COLO829 (cell line): Measurements from ENCODE around the gene LRG1.
"Not testable (repeated sequence)": the region's sequence is repeated elsewhere in the genome, so short reads cannot be mapped to it uniquely, and the experiment has no call there.

Source experiments
- DNase-seq: peaks from one replicate; pipeline ENCODE4 v3.0.0; 2012; ENCODE audit warnings: low spot score

The LRG1 gene

GRCh38 chr19:4550479-4551050, 10.7 kb upstream of the LRG1 start:
- DNase-seq, result no peak

- no peak for DNase-seq
Measured at GRCh38 chr19:4550018-4550417, 10.2 kb upstream of the LRG1 start.

GRCh38 chr19:4548238-4548584, 8.4 kb upstream of the LRG1 start:
- no peak for DNase-seq

- no peak for DNase-seq
Measured at GRCh38 chr19:4547303-4548237, 7.7 kb upstream of the LRG1 start.

GRCh38 chr19:4543842-4544647, 4.2 kb upstream of the LRG1 start:
- DNase-seq, result no peak

GRCh38 chr19:4542896-4543841, 3.3 kb upstream of the LRG1 start:
- DNase-seq, result no peak

- not testable (repeated sequence) for DNase-seq
Measured at GRCh38 chr19:4541806-4542145, 1.9 kb upstream of the LRG1 start.

- no peak for DNase-seq
Measured at GRCh38 chr19:4541114-4541805, 1.4 kb upstream of the LRG1 start.

GRCh38 chr19:4539169-4539692, 605 bp downstream of the LRG1 start:
- DNase-seq, result no peak

GRCh38 chr19:4538601-4538954, 1.3 kb downstream of the LRG1 start:
- no peak for DNase-seq

GRCh38 chr19:4537953-4538600, 1.8 kb downstream of the LRG1 start:
- DNase-seq, result no peak

GRCh38 chr19:4536798-4537197, 3.0 kb downstream of the LRG1 start:
- no peak for DNase-seq

- peak; percentile 92 for DNase-seq
Measured at GRCh38 chr19:4534836-4535658, 4.8 kb downstream of the LRG1 start, which contains the start of gene PLIN5. PLIN5 (minus strand) TSS chr19:4535224; CDS start chr19:4534074, 1,150 bp downstream.

GRCh38 chr19:4533835-4534424, 5.9 kb downstream of the LRG1 start:
- DNase-seq, result no peak

GRCh38 chr19:4533334-4533733, 6.5 kb downstream of the LRG1 start:
- DNase-seq, result no peak

- DNase-seq, result no peak
Measured at GRCh38 chr19:4531562-4532165, 8.2 kb downstream of the LRG1 start.

GRCh38 chr19:4529924-4530522, 9.8 kb downstream of the LRG1 start:
- no peak for DNase-seq

- no peak for DNase-seq
Measured at GRCh38 chr19:4528843-4529242, 11.0 kb downstream of the LRG1 start.
